ENCODE measurements around the gene ARFGAP3. TPM values are rescaled to one million over a fixed set of nuclear protein-coding genes. Genes with fewer than 3 reads are reported as not detected.

The ARFGAP3 gene
- total and polyA plus RNA-seq, 2 experiments from 2014 or later: 14.8 to 19.1 TPM

- ATAC-seq (peak; percentile 11; the same call in 2 of the 3 replicates), DNase-seq (ENCODE audit: low spot score) (no peak)
- Histone ChIP-seq H3K9me2 (ENCODE audit: insufficient read depth) (no peaks in the 10 kb centered on the region), H3K4me2 (no peak overlapping the region), H3K79me2 (replicated peaks; ENCODE audit: insufficient read depth) (no peaks in the 10 kb centered on the region), H3K4me3 (no peak overlapping the region), H3K27me3 (ENCODE audit: insufficient read depth) (no peaks in the 10 kb centered on the region), H3F3A (replicated peaks; ENCODE audit: low read depth) (no peaks in the 10 kb centered on the region), H3K36me3 (ENCODE audit: insufficient read depth) (no peaks in the 10 kb centered on the region), H2AFZ (peak overlapping the region; percentile 74; the same call in 1 of the 2 replicates), H4K20me1 (replicated peaks; ENCODE audit: insufficient read depth) (no peaks in the 10 kb centered on the region), H3K4me1 (ENCODE audit: insufficient read depth) (no peaks in the 10 kb centered on the region; the same call in 1 of the 2 replicates), H3K27ac (ENCODE audit: low read depth) (no peak overlapping the region)
- Mint-ChIP-seq H3K27ac (no peak overlapping the region), H3K27me3 (ENCODE audit: insufficient read depth, low read depth, poor library complexity) (peaks cover 2% of the 10 kb centered on the region), H3K9me3 (no peaks in the 10 kb centered on the region), H3K36me3 (ENCODE audit: low read depth) (no peaks in the 10 kb centered on the region), H3K4me3 (no peak overlapping the region), H3K4me1 (peaks cover 10% of the 10 kb centered on the region; the same call in 2 of the 3 replicates)
- TF ChIP-seq ETS1 (IDR thresholded peaks at IDR 0.05) (no peak), EZH2 (IDR thresholded peaks at IDR 0.05; ENCODE audit: low read depth, unreplicated experiment) (no peak), ZNF331 (CRISPR knock-in tag; IDR thresholded peaks at IDR 0.05; ENCODE audit: low read depth) (no peak), POLR2AphosphoS5 (IDR thresholded peaks at IDR 0.05; ENCODE audit: low read depth) (no peak), CTCF (conservative IDR thresholded peaks at IDR 0.05; ENCODE audit: low read depth in 2 of 2) (no peak), NANOG (IDR thresholded peaks at IDR 0.05; ENCODE audit: borderline replicate concordance) (no peak), EZH2phosphoT487 (IDR thresholded peaks at IDR 0.05; ENCODE audit: unreplicated experiment) (no peak), JUNB (IDR thresholded peaks at IDR 0.05; ENCODE audit: unreplicated experiment) (no peak), CREB1 (CRISPR knock-in tag; IDR thresholded peaks at IDR 0.05; ENCODE audit: low read depth) (no peak), REST (IDR thresholded peaks at IDR 0.05; ENCODE audit: unreplicated experiment) (no peak), ZNF462 (CRISPR knock-in tag; IDR thresholded peaks at IDR 0.05) (no peak), STAT1 (IDR thresholded peaks at IDR 0.05; ENCODE audit: unreplicated experiment) (no peak), ZNF114 (CRISPR knock-in tag; IDR thresholded peaks at IDR 0.05) (no peak)
Observed at GRCh38 chr22:42772647-42773046, 84.4 kb downstream of the ARFGAP3 start.

All from GM23338 (cell line).